NCI-H1105 treated with DMSO at 0.1 percent for 48 hours (cell line): ENCODE measurements around the gene FBXL12.
"Not testable (repeated sequence)": the region's sequence is repeated elsewhere in the genome, so short reads cannot be mapped to it uniquely, and the experiment has no call there.

Experiments used
- DNase-seq: peaks from one replicate; lab custom pipeline; 2025; lab: John Stamatoyannopoulos, UW

Gene FBXL12

GRCh38 chr19:9792206-9793070 is 26.4 kb downstream of the FBXL12 start:
- peak; percentile 50 for DNase-seq

GRCh38 chr19:9791552-9792205 is 27.2 kb downstream of the FBXL12 start:
- peak; percentile 69 for DNase-seq

- not testable (repeated sequence) for DNase-seq
These were observed 27.9 kb downstream of the FBXL12 start for GRCh38 chr19:9791073-9791367.

- DNase-seq = not testable (repeated sequence)
These were observed 29.3 kb downstream of the FBXL12 start for GRCh38 chr19:9789579-9789978.

GRCh38 chr19:9789066-9789465 is 29.8 kb downstream of the FBXL12 start:
- no peak for DNase-seq

GRCh38 chr19:9788604-9789003 is 30.3 kb downstream of the FBXL12 start:
- DNase-seq = not testable (repeated sequence)

- DNase-seq = no peak
These were observed 32.1 kb downstream of the FBXL12 start for GRCh38 chr19:9786819-9787218.

GRCh38 chr19:9786342-9786741 is 32.5 kb downstream of the FBXL12 start:
- no peak for DNase-seq

- peak; percentile 69 for DNase-seq
These were observed 33.2 kb downstream of the FBXL12 start for GRCh38 chr19:9785367-9786331.

GRCh38 chr19:9784163-9784496 is 34.7 kb downstream of the FBXL12 start:
- not testable (repeated sequence) for DNase-seq

- DNase-seq = no peak
These were observed 36.5 kb downstream of the FBXL12 start for GRCh38 chr19:9782338-9782737.

GRCh38 chr19:9768175-9769112 is 50.4 kb downstream of the FBXL12 start, which contains the start of gene ZNF846:
TSS of gene ZNF846 (minus strand) at chr19:9768738. CDS start at chr19:9764950, 3,788 bp downstream.
- peak; percentile 94 for DNase-seq
